Skin epidermis (tissue), 12 donors: Measurements from ENCODE around the gene FES.
A peak's percentile ranks its signal among the peaks of the same experiment; 100 is the strongest.
"Not testable (repeated sequence)": the region's sequence is repeated elsewhere in the genome, so short reads cannot be mapped to it uniquely, and the experiment has no call there.

ENCODE experiments used
- H3K27ac ChIP-seq, 21 experiments: fragments of 200-600 bp; sonication (generic) in 11 of 21; one replicate each; pipeline ENCODE4 v1.5.0; 2020; ENCODE audit warnings: mild to moderate bottlenecking in 3 of 21, inconsistent platforms in 2 of 21, moderate library complexity in 2 of 21
- H3K4me3 ChIP-seq, 7 experiments: fragments of 200-600 bp; sonication (generic) in 2 of 7; one replicate each; pipeline ENCODE4 v1.5.0; 2020; ENCODE audit warnings: inconsistent platforms in 2 of 7, mild to moderate bottlenecking in 2 of 7, moderate library complexity in 1 of 7

FES gene

DNA sequence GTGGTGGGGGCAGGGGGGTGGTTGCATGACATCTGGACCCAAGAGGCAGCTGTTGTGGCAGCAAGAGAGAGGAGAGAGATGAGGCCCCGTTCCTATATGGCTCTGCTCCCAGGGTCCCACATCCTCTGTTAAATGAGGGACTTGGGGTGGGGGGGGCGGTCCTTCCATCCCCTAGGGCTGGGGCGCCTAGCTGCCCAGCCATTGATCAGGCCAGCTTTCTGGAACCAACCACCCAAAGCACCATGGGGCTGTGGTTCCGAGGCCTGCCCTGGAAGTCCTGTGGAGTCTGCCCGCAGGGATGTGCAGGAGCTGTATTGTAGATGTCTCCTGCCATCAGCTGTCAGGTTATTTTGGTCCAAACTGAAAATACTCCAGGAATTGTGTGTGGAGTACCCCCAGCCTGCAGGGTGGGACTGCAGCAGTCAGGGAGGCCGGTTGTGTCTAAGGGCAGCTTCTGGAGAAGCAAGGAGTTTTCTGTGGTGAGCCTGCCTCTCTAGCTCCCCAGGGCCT lies 10.8 kb upstream of the FES start:
- Histone ChIP-seq H3K27ac (peak overlapping the region in 17 of 21 experiments; percentile 5 to 99 (median 98)), H3K4me3 (peak overlapping the region in 5 of 7 experiments; percentile 74 to 94 (median 83))

DNA sequence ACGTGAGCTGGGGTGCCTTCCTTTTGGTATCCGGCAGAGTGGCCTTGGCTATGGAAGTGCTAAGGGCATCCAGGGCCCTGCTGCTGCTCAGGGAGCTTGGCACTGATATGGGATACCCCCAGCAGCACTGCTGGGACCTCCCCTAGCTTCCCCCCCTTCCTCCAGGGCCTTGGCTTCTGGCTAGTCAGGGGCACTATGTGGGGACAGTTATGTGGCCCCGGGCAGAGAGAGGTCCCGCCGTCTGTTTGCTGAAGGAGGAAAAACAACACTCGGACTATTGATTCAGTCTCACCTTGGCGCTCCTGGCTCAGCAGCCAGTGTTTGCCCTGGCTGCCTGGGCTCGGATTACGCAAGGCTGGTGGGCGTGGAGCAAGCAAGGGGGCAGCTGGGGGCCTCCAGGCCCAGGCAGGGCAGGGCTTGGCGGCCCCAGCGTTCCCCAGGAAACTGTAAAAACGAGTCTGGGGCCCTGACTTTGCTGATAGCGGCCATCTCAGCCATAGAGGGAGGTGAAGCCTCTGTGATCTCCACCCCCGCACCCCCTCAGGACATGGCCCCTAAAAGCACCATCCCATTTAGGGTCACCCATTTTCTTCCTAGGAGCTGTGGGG lies 10.2 kb upstream of the FES start:
- Histone ChIP-seq H3K27ac (peak overlapping the region in 16 of 21 experiments; percentile 5 to 99 (median 98)), H3K4me3 (peak overlapping the region in 1 of 7 experiments; percentile 89)

DNA sequence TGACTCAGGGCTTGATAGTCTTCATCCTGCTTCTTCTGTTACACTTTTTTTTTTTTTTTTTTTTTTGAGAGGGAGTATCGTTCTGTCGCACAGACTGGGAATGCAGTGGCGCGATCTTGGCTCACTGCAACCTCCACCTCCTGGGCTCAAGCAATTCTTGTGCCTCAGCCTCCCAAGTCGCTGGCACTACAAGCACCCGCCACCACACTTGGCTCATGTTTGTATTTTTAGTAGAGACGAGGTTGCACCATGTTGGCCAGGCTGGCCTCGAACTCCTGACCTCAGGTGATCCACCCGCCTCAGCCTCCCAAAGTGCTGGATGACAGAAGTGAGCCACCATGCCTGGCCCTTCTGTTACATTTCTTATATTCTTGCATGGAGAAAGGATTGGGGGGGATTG lies 9.3 kb upstream of the FES start:
- H3K27ac ChIP-seq, result peak overlapping the region in 3 of 21 experiments; percentile 21 to 51 (median 23)
- not testable (repeated sequence) for H3K4me3 ChIP-seq

DNA sequence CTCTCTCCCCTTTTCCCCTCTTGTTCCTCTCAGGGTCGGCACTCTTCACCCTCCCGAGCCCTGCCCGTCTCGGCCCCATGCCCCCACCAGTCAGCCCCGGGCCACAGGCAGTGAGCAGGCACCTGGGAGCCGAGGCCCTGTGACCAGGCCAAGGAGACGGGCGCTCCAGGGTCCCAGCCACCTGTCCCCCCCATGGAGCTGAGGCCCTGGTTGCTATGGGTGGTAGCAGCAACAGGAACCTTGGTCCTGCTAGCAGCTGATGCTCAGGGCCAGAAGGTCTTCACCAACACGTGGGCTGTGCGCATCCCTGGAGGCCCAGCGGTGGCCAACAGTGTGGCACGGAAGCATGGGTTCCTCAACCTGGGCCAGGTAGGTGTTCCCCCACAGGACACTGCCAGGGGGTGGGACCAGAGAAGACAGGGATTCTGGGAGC lies 8.7 kb upstream of the FES start:
- Histone ChIP-seq H3K27ac (peak overlapping the region in 4 of 21 experiments; percentile 21 to 51 (median 27)), H3K4me3 (no peak overlapping the region)

DNA sequence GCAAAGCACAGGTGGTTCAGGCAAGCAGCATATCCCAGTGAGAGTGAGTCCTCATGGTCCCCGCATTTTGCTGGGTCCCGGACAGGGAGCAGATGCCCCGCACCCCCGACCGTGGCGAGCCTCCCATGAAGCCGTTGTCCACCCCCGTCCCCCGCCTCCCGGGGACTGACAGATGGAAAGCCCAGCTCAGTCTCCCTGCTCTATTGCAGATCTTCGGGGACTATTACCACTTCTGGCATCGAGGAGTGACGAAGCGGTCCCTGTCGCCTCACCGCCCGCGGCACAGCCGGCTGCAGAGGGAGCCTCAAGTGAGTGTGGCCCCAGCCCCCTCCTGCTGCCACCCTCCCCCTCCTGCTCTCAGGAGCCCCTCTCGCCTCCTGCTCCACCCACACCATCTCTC lies 8.3 kb upstream of the FES start:
- no peak overlapping the region for H3K4me3 ChIP-seq
- H3K27ac ChIP-seq, result peak overlapping the region in 1 of 21 experiments; percentile 31

DNA sequence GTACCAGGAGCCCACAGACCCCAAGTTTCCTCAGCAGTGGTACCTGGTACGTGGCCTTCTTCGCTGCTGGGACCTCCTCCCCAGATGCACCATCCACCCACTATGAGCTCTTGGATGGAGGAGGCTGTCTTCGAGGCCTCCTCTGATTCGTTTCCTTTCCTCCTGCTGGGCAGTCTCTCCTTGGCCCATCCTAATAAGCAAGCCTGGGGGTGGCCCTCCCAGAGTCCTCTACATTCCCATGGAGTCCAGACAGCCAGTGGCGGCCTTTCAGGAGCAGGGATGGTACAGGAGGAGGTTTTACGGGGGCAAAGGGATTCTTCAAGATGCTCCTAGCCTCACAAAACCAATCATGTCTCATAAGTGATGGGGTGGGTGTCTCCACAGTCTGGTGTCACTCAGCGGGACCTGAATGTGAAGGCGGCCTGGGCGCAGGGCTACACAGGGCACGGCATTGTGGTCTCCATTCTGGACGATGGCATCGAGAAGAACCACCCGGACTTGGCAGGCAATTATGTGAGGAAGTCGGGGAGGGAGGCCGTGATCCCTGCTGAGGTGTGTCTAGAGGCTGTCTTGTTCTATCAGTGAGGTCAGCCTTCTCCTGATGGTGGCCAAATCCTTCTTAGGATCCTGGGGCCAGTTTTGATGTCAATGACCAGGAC lies 7.7 kb upstream of the FES start:
- Histone ChIP-seq H3K4me3 (no peak overlapping the region), H3K27ac (peak overlapping the region in 2 of 21 experiments; percentile 16 to 46)

DNA sequence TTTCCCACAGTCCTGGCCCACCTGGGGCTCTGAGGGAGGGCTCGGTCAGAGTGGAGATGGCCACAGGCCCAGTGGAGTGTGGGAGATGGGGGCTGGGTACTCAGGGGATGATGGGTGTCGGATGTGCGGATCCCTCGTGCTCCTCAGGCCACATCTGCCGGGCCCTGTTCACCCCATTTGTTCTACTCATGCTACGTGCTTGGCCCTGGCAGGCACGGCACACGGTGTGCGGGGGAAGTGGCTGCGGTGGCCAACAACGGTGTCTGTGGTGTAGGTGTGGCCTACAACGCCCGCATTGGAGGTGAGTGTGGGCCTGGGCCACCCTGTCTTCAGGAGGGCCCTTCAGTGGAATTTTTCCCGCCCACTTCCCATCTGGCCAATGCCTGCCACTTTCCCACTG lies 7.0 kb upstream of the FES start:
- peak overlapping the region in 3 of 21 experiments; percentile 5 to 46 (median 16) for H3K27ac ChIP-seq
- H3K4me3 ChIP-seq, result no peak overlapping the region

DNA sequence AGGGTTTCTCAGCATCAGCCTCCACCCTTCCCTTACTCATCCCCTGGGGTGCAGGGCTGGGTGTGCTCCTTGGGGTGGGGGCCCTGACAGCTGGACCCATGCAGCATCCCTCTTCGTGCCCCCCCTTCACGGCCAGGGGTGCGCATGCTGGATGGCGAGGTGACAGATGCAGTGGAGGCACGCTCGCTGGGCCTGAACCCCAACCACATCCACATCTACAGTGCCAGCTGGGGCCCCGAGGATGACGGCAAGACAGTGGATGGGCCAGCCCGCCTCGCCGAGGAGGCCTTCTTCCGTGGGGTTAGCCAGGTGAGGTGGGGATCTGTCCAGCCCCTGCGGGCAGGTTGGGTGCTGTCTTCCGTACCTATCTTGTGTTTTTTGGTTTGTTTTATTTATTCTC lies 6.3 kb upstream of the FES start:
- H3K4me3 ChIP-seq, result no peak overlapping the region

DNA sequence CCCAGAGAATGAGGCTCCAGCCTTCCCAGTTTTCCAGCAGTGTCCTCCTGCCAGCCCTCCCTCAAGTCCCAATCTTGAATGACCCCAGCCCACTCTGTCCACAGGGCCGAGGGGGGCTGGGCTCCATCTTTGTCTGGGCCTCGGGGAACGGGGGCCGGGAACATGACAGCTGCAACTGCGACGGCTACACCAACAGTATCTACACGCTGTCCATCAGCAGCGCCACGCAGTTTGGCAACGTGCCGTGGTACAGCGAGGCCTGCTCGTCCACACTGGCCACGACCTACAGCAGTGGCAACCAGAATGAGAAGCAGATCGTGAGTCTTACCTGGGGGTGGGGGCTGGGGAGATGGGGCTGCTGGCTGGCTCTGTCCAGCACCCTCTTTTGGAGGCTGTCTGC lies 5.6 kb upstream of the FES start:
- Histone ChIP-seq H3K4me3 (no peak overlapping the region), H3K27ac (no peak overlapping the region)

More for the DNA sequence above, 6.3 kb upstream of the FES start:
- no peak overlapping the region for H3K27ac ChIP-seq

DNA sequence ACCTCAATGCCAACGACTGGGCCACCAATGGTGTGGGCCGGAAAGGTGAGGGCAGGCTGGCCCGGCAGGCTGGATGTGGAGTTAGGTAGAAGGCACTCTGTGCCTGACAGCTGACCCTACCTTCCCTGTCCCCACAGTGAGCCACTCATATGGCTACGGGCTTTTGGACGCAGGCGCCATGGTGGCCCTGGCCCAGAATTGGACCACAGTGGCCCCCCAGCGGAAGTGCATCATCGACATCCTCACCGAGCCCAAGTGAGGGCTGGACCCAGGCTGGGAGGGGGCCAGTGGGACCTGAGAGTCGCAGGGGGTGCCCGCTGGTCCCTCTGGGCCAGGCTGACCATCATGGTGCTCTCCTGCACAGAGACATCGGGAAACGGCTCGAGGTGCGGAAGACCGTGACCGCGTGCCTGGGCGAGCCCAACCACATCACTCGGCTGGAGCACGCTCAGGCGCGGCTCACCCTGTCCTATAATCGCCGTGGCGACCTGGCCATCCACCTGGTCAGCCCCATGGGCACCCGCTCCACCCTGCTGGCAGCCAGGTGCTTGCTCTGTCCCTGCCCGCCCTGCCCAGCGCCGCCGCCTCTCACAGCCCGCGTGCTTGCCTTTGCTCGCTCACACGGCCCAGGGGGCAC lies 4.5 kb upstream of the FES start:
- Histone ChIP-seq H3K27ac (no peak overlapping the region), H3K4me3 (no peak overlapping the region)

DNA sequence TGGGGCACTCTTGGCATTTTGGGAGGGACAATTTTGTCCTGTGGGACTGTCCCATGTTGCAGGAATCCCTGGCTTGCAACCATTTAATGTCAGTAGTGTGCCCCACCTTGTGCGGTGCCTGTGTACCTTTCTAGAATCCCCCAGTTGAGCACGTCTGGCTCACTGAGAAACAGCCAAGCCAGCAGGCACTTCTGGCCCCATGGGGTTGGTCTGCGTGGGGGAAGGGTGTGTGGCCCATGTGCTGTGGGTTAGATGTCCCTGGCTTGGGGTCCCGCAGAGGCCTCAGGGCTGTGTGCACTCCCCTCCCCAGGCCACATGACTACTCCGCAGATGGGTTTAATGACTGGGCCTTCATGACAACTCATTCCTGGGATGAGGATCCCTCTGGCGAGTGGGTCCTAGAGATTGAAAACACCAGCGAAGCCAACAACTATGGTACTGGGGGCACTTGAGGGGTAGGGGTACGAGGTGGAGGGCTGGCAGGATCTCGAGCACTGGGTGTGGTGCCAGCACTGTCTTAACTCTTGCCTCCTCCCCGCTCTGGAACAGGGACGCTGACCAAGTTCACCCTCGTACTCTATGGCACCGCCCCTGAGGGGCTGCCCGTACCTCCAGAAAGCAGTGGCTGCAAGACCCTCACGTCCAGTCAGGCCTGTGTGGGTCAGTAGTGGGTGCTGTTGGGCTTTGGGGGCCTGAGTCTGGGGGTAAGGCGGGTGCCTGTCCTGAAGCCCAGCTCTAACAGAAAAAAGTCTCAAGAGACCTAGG lies 3.7 kb upstream of the FES start:
- H3K4me3 ChIP-seq, result no peak overlapping the region
- no peak overlapping the region for H3K27ac ChIP-seq

DNA sequence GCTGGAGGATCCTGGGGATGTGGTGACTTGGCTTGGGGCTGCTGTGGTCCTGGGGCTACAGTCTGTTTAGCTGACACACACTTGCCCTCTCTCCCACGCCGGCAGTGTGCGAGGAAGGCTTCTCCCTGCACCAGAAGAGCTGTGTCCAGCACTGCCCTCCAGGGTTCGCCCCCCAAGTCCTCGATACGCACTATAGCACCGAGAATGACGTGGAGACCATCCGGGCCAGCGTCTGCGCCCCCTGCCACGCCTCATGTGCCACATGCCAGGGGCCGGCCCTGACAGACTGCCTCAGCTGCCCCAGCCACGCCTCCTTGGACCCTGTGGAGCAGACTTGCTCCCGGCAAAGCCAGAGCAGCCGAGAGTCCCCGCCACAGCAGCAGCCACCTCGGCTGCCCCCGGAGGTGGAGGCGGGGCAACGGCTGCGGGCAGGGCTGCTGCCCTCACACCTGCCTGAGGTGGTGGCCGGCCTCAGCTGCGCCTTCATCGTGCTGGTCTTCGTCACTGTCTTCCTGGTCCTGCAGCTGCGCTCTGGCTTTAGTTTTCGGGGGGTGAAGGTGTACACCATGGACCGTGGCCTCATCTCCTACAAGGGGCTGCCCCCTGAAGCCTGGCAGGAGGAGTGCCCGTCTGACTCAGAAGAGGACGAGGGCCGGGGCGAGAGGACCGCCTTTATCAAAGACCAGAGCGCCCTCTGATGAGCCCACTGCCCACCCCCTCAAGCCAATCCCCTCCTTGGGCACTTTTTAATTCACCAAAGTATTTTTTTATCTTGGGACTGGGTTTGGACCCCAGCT lies 2.9 kb upstream of the FES start:
- Histone ChIP-seq H3K27ac (no peak overlapping the region), H3K4me3 (no peak overlapping the region)

DNA sequence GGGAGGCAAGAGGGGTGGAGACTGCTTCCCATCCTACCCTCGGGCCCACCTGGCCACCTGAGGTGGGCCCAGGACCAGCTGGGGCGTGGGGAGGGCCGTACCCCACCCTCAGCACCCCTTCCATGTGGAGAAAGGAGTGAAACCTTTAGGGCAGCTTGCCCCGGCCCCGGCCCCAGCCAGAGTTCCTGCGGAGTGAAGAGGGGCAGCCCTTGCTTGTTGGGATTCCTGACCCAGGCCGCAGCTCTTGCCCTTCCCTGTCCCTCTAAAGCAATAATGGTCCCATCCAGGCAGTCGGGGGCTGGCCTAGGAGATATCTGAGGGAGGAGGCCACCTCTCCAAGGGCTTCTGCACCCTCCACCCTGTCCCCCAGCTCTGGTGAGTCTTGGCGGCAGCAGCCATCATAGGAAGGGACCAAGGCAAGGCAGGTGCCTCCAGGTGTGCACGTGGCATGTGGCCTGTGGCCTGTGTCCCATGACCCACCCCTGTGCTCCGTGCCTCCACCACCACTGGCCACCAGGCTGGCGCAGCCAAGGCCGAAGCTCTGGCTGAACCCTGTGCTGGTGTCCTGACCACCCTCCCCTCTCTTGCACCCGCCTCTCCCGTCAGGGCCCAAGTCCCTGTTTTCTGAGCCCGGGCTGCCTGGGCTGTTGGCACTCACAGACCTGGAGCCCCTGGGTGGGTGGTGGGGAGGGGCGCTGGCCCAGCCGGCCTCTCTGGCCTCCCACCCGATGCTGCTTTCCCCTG lies 2.2 kb upstream of the FES start:
- Histone ChIP-seq H3K27ac (peak overlapping the region in 6 of 21 experiments; percentile 0 to 99 (median 96)), H3K4me3 (no peak overlapping the region)

DNA sequence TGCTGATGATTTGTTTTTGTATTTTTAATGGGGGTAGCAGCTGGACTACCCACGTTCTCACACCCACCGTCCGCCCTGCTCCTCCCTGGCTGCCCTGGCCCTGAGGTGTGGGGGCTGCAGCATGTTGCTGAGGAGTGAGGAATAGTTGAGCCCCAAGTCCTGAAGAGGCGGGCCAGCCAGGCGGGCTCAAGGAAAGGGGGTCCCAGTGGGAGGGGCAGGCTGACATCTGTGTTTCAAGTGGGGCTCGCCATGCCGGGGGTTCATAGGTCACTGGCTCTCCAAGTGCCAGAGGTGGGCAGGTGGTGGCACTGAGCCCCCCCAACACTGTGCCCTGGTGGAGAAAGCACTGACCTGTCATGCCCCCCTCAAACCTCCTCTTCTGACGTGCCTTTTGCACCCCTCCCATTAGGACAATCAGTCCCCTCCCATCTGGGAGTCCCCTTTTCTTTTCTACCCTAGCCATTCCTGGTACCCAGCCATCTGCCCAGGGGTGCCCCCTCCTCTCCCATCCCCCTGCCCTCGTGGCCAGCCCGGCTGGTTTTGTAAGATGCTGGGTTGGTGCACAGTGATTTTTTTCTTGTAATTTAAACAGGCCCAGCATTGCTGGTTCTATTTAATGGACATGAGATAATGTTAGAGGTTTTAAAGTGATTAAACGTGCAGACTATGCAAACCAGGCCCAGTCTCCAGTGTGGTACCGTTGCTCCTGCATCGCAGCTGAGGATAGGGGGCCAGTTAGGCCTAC lies 1.4 kb upstream of the FES start:
- Histone ChIP-seq H3K4me3 (no peak overlapping the region), H3K27ac (peak overlapping the region in 20 of 21 experiments; percentile 77 to 99 (median 93))

DNA sequence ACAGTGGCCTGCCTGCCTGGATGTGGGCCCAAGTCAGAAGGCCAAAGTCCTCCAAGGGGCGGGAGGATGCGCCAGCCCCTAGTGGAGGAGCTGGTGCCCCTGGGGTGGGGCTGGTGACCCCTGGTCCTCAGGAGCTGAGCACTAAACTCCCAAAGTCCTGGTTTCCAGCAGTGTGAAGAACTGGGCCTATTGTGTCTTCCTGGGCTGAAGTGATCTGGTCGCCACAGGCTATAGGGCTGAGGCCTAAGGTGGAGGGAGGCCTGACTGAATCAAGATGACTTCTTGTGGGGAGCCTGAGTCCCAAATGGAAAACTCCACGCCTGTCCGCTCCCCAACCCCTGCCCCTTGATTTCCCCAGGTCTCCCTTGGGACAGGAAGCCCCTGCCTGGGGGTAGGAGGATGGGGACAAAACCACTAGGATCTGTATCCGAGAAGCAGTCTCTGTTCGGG lies 753 bp upstream of the FES start:
- peak overlapping the region in 4 of 7 experiments; percentile 36 to 55 (median 46) for H3K4me3 ChIP-seq
- peak overlapping the region; percentile 77 to 99 (median 93) for H3K27ac ChIP-seq

DNA sequence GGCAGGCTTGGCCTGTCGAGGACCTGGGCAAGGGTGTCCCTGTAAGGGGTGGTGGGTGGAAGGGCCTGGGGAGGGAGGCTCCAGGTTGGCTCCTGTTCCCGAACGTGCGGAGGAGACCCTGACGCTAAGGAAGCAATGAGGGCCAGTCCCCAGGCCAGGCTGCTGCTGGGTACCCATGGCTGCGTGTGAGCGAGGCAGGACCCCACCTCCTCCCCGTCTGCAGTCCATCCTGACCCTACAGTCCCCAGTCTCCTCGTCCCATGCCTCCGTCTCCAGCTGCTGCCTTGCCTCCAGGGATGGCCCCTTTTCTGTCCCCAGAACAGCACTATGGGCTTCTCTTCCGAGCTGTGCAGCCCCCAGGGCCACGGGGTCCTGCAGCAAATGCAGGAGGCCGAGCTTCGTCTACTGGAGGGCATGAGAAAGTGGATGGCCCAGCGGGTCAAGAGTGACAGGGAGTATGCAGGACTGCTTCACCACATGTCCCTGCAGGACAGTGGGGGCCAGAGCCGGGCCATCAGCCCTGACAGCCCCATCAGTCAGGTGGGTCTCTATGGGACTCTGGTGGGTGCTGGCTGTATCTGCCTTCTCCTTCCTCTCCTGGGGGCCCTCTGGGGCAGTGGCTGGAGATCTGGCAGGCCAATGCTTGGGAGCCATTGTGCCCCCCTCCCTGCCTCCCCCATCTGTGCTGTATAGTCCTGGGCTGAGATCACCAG lies 571 bp downstream of the FES start:
- H3K4me3 ChIP-seq, result peak overlapping the region; percentile 29 to 55 (median 42)
- peak overlapping the region; percentile 77 to 99 (median 93) for H3K27ac ChIP-seq
